ENCODE data around the gene ATE1. TPM values are rescaled to one million over a fixed set of nuclear protein-coding genes. Genes with fewer than 3 reads are reported as not detected.

The ATE1 gene
- total and polyA plus RNA-seq, 2 donors (not counting 1 experiment from before 2014, with no cell fraction given), result 8.2 to 32.0 TPM

- Histone ChIP-seq H3K9ac (ENCODE audit: low read length) (no peak overlapping the region), H3K27me3 (replicated peaks in 1 of 4; ENCODE audit: control extremely low read depth in 1 of 4, control insufficient read depth in 3 of 4, insufficient read depth in 4 of 4, low read length in 3 of 4) (no peaks in the 10 kb centered on the region), H3K4me3 (ENCODE audit: control extremely low read depth in 1 of 5, extremely low read depth in 1 of 5, insufficient read depth in 1 of 5, low read depth in 2 of 5, low read length in 4 of 5) (no peak overlapping the region), H3K9me3 (ENCODE audit: control extremely low read depth in 1 of 3, control insufficient read depth in 2 of 3, insufficient read depth in 1 of 3, low read length in 2 of 3) (no peaks in the 10 kb centered on the region), H3K4me2 (replicated peaks; ENCODE audit: low read depth, low read length, poor library complexity, severe bottlenecking) (no peak overlapping the region), H3K27ac (ENCODE audit: low read length in 2 of 2) (no peak overlapping the region), H3K79me2 (ENCODE audit: control insufficient read depth, insufficient read depth, low read length) (no peaks in the 10 kb centered on the region), H4K20me1 (ENCODE audit: control insufficient read depth, insufficient read depth, low read length, poor library complexity, severe bottlenecking) (no peaks in the 10 kb centered on the region), H3K36me3 (replicated peaks in 1 of 2; ENCODE audit: control extremely low read depth in 1 of 2, control insufficient read depth in 1 of 2, extremely low read depth in 1 of 2, insufficient read depth in 2 of 2, low read length in 1 of 2) (peaks cover 0 to 3% of the 10 kb centered on the region in 2 experiments), H3K4me1 (ENCODE audit: control insufficient read depth in 2 of 2, insufficient read depth in 2 of 2, low read length in 2 of 2) (no peaks in the 10 kb centered on the region), H2AFZ (ENCODE audit: insufficient read depth, low read depth, low read length, poor library complexity, severe bottlenecking) (no peak overlapping the region)
- Mint-ChIP-seq H3K27me3 (no peaks in the 10 kb centered on the region), H3K4me1 (no peaks in the 10 kb centered on the region), H3K9me3 (ENCODE audit: insufficient read depth) (no peaks in the 10 kb centered on the region), H3K27ac (no peak overlapping the region), H3K4me3 (no peak overlapping the region)
- no peak for TF ChIP-seq CTCF (IDR thresholded peaks at IDR 0.05)
- no peak for TF ChIP-seq EZH2 (IDR thresholded peaks at IDR 0.05; ENCODE audit: borderline replicate concordance, insufficient read depth, low read depth, low read length, poor library complexity, severe bottlenecking)
- WGBS (ENCODE audit: insufficient coverage), result no CpG with 5 or more reads among the region's 2 CpGs
- CTCF ChIA-PET, result no interaction called here
- POLR2A ChIA-PET, result no interaction called here
- no peak for ATAC-seq (ENCODE audit: low read depth)
- DNase-seq, result no peak
- intact Hi-C loops (cut with micrococcal nuclease), result no loop called here
Measured at GRCh38 chr10:121808835-121809234, 119.0 kb downstream of the ATE1 start.

- POLR2A ChIA-PET, result no interaction called here
- DNase-seq (no peak), ATAC-seq (ENCODE audit: low read depth) (no peak)
- no peaks in the 10 kb centered on the region for H3K27me3 ChIP-seq (replicated peaks in 1 of 4; ENCODE audit: control extremely low read depth in 1 of 4, control insufficient read depth in 3 of 4, insufficient read depth in 4 of 4, low read length in 3 of 4)
- H3K4me1 ChIP-seq (ENCODE audit: control insufficient read depth in 2 of 2, insufficient read depth in 2 of 2, low read length in 2 of 2), result no peaks in the 10 kb centered on the region
- Mint-ChIP-seq H3K4me1 (no peaks in the 10 kb centered on the region), H3K27ac (no peak overlapping the region), H3K27me3 (no peaks in the 10 kb centered on the region), H3K9me3 (ENCODE audit: insufficient read depth) (no peaks in the 10 kb centered on the region), H3K4me3 (no peak overlapping the region)
- no peaks in the 10 kb centered on the region for H3K9me3 ChIP-seq (ENCODE audit: control extremely low read depth in 1 of 3, control insufficient read depth in 2 of 3, insufficient read depth in 1 of 3, low read length in 2 of 3)
- CTCF ChIA-PET, result no interaction called here
- no peak overlapping the region for H3K9ac ChIP-seq (ENCODE audit: low read length)
- WGBS (ENCODE audit: insufficient coverage), result 100% methylated on average over 2 of the region's 4 CpGs
- no peak overlapping the region for H2AFZ ChIP-seq (ENCODE audit: insufficient read depth, low read depth, low read length, poor library complexity, severe bottlenecking)
- H3K27ac ChIP-seq (ENCODE audit: low read length in 2 of 2), result no peak overlapping the region
- no peaks in the 10 kb centered on the region for H4K20me1 ChIP-seq (ENCODE audit: control insufficient read depth, insufficient read depth, low read length, poor library complexity, severe bottlenecking)
- intact Hi-C loops (cut with micrococcal nuclease), result no loop called here
- no peaks in the 10 kb centered on the region for H3K79me2 ChIP-seq (ENCODE audit: control insufficient read depth, insufficient read depth, low read length)
- TF ChIP-seq EZH2 (IDR thresholded peaks at IDR 0.05; ENCODE audit: borderline replicate concordance, insufficient read depth, low read depth, low read length, poor library complexity, severe bottlenecking) (no peak), CTCF (IDR thresholded peaks at IDR 0.05) (no peak)
- H3K4me2 ChIP-seq (replicated peaks; ENCODE audit: low read depth, low read length, poor library complexity, severe bottlenecking), result no peak overlapping the region
- no peaks in the 10 kb centered on the region for H3K36me3 ChIP-seq (replicated peaks in 1 of 2; ENCODE audit: control extremely low read depth in 1 of 2, control insufficient read depth in 1 of 2, extremely low read depth in 1 of 2, insufficient read depth in 2 of 2, low read length in 1 of 2)
- no peak overlapping the region for H3K4me3 ChIP-seq (ENCODE audit: control extremely low read depth in 1 of 5, extremely low read depth in 1 of 5, insufficient read depth in 1 of 5, low read depth in 2 of 5, low read length in 4 of 5)
Measured at GRCh38 chr10:121804460-121804859, 123.4 kb downstream of the ATE1 start.

Measured in B cell (primary cell).